ENCODE data around the gene CLEC2A. TPM values are rescaled to one million over a fixed set of nuclear protein-coding genes. Genes with fewer than 3 reads are reported as not detected.
"Not testable (repeated sequence)": the region's sequence is repeated elsewhere in the genome, so short reads cannot be mapped to it uniquely, and the experiment has no call there.

Gene CLEC2A
- 0.21 TPM for polyA plus RNA-seq (2013, experiment 1 of 2)
- 0.18 TPM for polyA plus RNA-seq (2013, experiment 2 of 2)

GRCh38 chr12:9932270-9932669, at the start of gene CLEC2A:
Gene CLEC2A, minus strand, starts transcription at chr12:9932370. Its CDS starts 41 bp downstream, at chr12:9932329.
- Histone ChIP-seq H3K9me3 (replicated peaks in 1 of 2; ENCODE audit: control insufficient read depth in 2 of 2, insufficient read depth in 1 of 2, low read depth in 1 of 2, low read length in 2 of 2) (no peaks in the 10 kb centered on the region), H2BK12ac (ENCODE audit: low read length) (no peak within 1 kb of the TSS), H2BK120ac (ENCODE audit: low read depth, low read length) (no peak within 1 kb of the TSS), H2BK15ac (ENCODE audit: low read length) (no peak within 1 kb of the TSS), H3K4ac (ENCODE audit: low read length) (no peak within 1 kb of the TSS), H3K9ac (ENCODE audit: low read depth, low read length, poor library complexity) (no peak within 1 kb of the TSS), H3K14ac (ENCODE audit: low read length) (no peak within 1 kb of the TSS), H3K4me3 (ENCODE audit: low read length in 2 of 2) (no peak within 1 kb of the TSS), H2AFZ (ENCODE audit: low read length) (no peak within 1 kb of the TSS), H4K91ac (ENCODE audit: low read depth, low read length, poor library complexity) (no peak within 1 kb of the TSS), H3K23ac (ENCODE audit: low read depth, low read length, poor library complexity) (no peak within 1 kb of the TSS), H2BK5ac (ENCODE audit: low read length) (no peak within 1 kb of the TSS), H3K36me3 (replicated peaks in 1 of 2; ENCODE audit: control insufficient read depth in 2 of 2, insufficient read depth in 2 of 2, low read length in 2 of 2) (no peaks in the 10 kb centered on the region), H3K4me1 (ENCODE audit: control insufficient read depth in 2 of 2, insufficient read depth in 1 of 2, low read depth in 1 of 2, low read length in 2 of 2) (no peaks in the 10 kb centered on the region), H3K79me1 (ENCODE audit: low read depth, low read length) (no peaks in the 10 kb centered on the region), H2AK5ac (ENCODE audit: low read depth, low read length) (no peak within 1 kb of the TSS), H3K27me3 (ENCODE audit: control insufficient read depth in 3 of 3, insufficient read depth in 3 of 3, low read depth in 1 of 3, low read length in 3 of 3) (no peaks in the 10 kb centered on the region), H4K8ac (ENCODE audit: low read depth, low read length) (no peak within 1 kb of the TSS), H3K27ac (replicated peaks; ENCODE audit: low read length) (no peak within 1 kb of the TSS), H3K4me2 (ENCODE audit: insufficient read depth, low read length, poor library complexity, severe bottlenecking) (no peak within 1 kb of the TSS), H3K18ac (ENCODE audit: low read length) (no peak within 1 kb of the TSS)
- DNase-seq (ENCODE audit: low spot score) = no peak
- WGBS, 2 donors (ENCODE audit: extremely low coverage in 2 of 2, insufficient read length in 2 of 2, insufficient replicate concordance in 1 of 2) = no CpG with 5 or more reads among the region's 6 CpGs

GRCh38 chr12:9980126-9980525, 48.0 kb upstream of the CLEC2A start:
- no peak for DNase-seq (ENCODE audit: low spot score)
- WGBS, 2 donors (ENCODE audit: extremely low coverage in 2 of 2, insufficient read length in 2 of 2, insufficient replicate concordance in 1 of 2) = no CpG with 5 or more reads among the region's 3 CpGs
- H3K9me3 ChIP-seq (replicated peaks in 1 of 2; ENCODE audit: control insufficient read depth in 2 of 2, insufficient read depth in 1 of 2, low read depth in 1 of 2, low read length in 2 of 2) = peaks cover 0 to 6% of the 10 kb centered on the region in 2 donors
- H3K18ac ChIP-seq (ENCODE audit: low read length) = no peak overlapping the region
- H3K36me3 ChIP-seq (replicated peaks in 1 of 2; ENCODE audit: control insufficient read depth in 2 of 2, insufficient read depth in 2 of 2, low read length in 2 of 2) = no peaks in the 10 kb centered on the region
- H3K4ac ChIP-seq (ENCODE audit: low read length) = no peak overlapping the region
- no peak overlapping the region for H2BK120ac ChIP-seq (ENCODE audit: low read depth, low read length)
- no peak overlapping the region for H3K9ac ChIP-seq (ENCODE audit: low read depth, low read length, poor library complexity)
- H3K4me2 ChIP-seq (ENCODE audit: insufficient read depth, low read length, poor library complexity, severe bottlenecking) = no peak overlapping the region
- no peak overlapping the region for H2BK12ac ChIP-seq (ENCODE audit: low read length)
- H2BK5ac ChIP-seq (ENCODE audit: low read length) = no peak overlapping the region
- H4K91ac ChIP-seq (ENCODE audit: low read depth, low read length, poor library complexity) = no peak overlapping the region
- no peak overlapping the region for H2BK15ac ChIP-seq (ENCODE audit: low read length)
- H3K23ac ChIP-seq (ENCODE audit: low read depth, low read length, poor library complexity) = no peak overlapping the region
- no peaks in the 10 kb centered on the region for H3K79me1 ChIP-seq (ENCODE audit: low read depth, low read length)
- no peak overlapping the region for H2AFZ ChIP-seq (ENCODE audit: low read length)
- no peaks in the 10 kb centered on the region for H3K4me1 ChIP-seq (ENCODE audit: control insufficient read depth in 2 of 2, insufficient read depth in 1 of 2, low read depth in 1 of 2, low read length in 2 of 2)
- H4K8ac ChIP-seq (ENCODE audit: low read depth, low read length) = no peak overlapping the region
- H3K14ac ChIP-seq (ENCODE audit: low read length) = no peak overlapping the region
- H3K4me3 ChIP-seq (ENCODE audit: low read length in 2 of 2) = no peak overlapping the region
- no peaks in the 10 kb centered on the region for H3K27me3 ChIP-seq (ENCODE audit: control insufficient read depth in 3 of 3, insufficient read depth in 3 of 3, low read depth in 1 of 3, low read length in 3 of 3)
- no peak overlapping the region for H3K27ac ChIP-seq (replicated peaks; ENCODE audit: low read length)
- H2AK5ac ChIP-seq (ENCODE audit: low read depth, low read length) = no peak overlapping the region

DNA sequence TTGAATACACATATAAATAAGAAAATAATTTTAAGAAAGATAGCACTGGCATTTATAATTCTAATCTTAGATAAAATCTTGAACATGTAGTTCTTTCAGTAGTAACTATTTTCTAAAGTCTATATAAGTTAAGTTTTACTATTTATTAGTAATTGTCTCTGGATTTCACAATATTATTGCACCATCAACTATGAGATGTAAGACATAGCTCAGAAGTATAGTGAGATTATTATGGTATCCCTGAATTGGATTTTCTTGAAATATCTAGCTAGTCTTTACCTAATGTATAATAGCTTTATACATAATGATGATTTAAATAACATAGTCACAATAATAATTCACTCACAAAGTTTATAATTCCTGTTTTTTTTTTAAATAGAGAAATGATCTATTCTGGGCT, 45.7 kb upstream of the CLEC2A start:
- no peak overlapping the region for H2BK12ac ChIP-seq (ENCODE audit: low read length)
- no peak overlapping the region for H4K91ac ChIP-seq (ENCODE audit: low read depth, low read length, poor library complexity)
- H3K27ac ChIP-seq (replicated peaks; ENCODE audit: low read length) = no peak overlapping the region
- H3K79me1 ChIP-seq (ENCODE audit: low read depth, low read length) = no peaks in the 10 kb centered on the region
- H4K8ac ChIP-seq (ENCODE audit: low read depth, low read length) = no peak overlapping the region
- no peak for DNase-seq (ENCODE audit: low spot score)
- H2BK5ac ChIP-seq (ENCODE audit: low read length) = no peak overlapping the region
- H3K14ac ChIP-seq (ENCODE audit: low read length) = no peak overlapping the region
- no peak overlapping the region for H2AFZ ChIP-seq (ENCODE audit: low read length)
- H3K9me3 ChIP-seq (replicated peaks in 1 of 2; ENCODE audit: control insufficient read depth in 2 of 2, insufficient read depth in 1 of 2, low read depth in 1 of 2, low read length in 2 of 2) = peaks cover 0 to 6% of the 10 kb centered on the region in 2 donors
- H3K23ac ChIP-seq (ENCODE audit: low read depth, low read length, poor library complexity) = no peak overlapping the region
- H3K36me3 ChIP-seq (replicated peaks in 1 of 2; ENCODE audit: control insufficient read depth in 2 of 2, insufficient read depth in 2 of 2, low read length in 2 of 2) = no peaks in the 10 kb centered on the region
- no peak overlapping the region for H3K9ac ChIP-seq (ENCODE audit: low read depth, low read length, poor library complexity)
- no peak overlapping the region for H2BK120ac ChIP-seq (ENCODE audit: low read depth, low read length)
- no peak overlapping the region for H3K18ac ChIP-seq (ENCODE audit: low read length)
- H2AK5ac ChIP-seq (ENCODE audit: low read depth, low read length) = no peak overlapping the region
- no peaks in the 10 kb centered on the region for H3K4me1 ChIP-seq (ENCODE audit: control insufficient read depth in 2 of 2, insufficient read depth in 1 of 2, low read depth in 1 of 2, low read length in 2 of 2)
- H3K4me3 ChIP-seq (ENCODE audit: low read length in 2 of 2) = no peak overlapping the region
- no peak overlapping the region for H3K4me2 ChIP-seq (ENCODE audit: insufficient read depth, low read length, poor library complexity, severe bottlenecking)
- no peaks in the 10 kb centered on the region for H3K27me3 ChIP-seq (ENCODE audit: control insufficient read depth in 3 of 3, insufficient read depth in 3 of 3, low read depth in 1 of 3, low read length in 3 of 3)
- no peak overlapping the region for H2BK15ac ChIP-seq (ENCODE audit: low read length)
- no peak overlapping the region for H3K4ac ChIP-seq (ENCODE audit: low read length)

- not testable (repeated sequence) for H3K36me3 ChIP-seq (replicated peaks in 1 of 2; ENCODE audit: control insufficient read depth in 2 of 2, insufficient read depth in 2 of 2, low read length in 2 of 2); H3K14ac ChIP-seq (ENCODE audit: low read length); DNase-seq (ENCODE audit: low spot score); H3K4me1 ChIP-seq (ENCODE audit: control insufficient read depth in 2 of 2, insufficient read depth in 1 of 2, low read depth in 1 of 2, low read length in 2 of 2); H3K27me3 ChIP-seq (ENCODE audit: control insufficient read depth in 3 of 3, insufficient read depth in 3 of 3, low read depth in 1 of 3, low read length in 3 of 3); H3K4me3 ChIP-seq (ENCODE audit: low read length in 2 of 2); H2BK5ac ChIP-seq (ENCODE audit: low read length); H3K18ac ChIP-seq (ENCODE audit: low read length); H2AK5ac ChIP-seq (ENCODE audit: low read depth, low read length); H2BK15ac ChIP-seq (ENCODE audit: low read length); H4K8ac ChIP-seq (ENCODE audit: low read depth, low read length); H4K91ac ChIP-seq (ENCODE audit: low read depth, low read length, poor library complexity); H3K4me2 ChIP-seq (ENCODE audit: insufficient read depth, low read length, poor library complexity, severe bottlenecking); H3K4ac ChIP-seq (ENCODE audit: low read length); H2BK120ac ChIP-seq (ENCODE audit: low read depth, low read length); H3K79me1 ChIP-seq (ENCODE audit: low read depth, low read length); H3K27ac ChIP-seq (replicated peaks; ENCODE audit: low read length); H3K23ac ChIP-seq (ENCODE audit: low read depth, low read length, poor library complexity); H2BK12ac ChIP-seq (ENCODE audit: low read length); H2AFZ ChIP-seq (ENCODE audit: low read length); H3K9ac ChIP-seq (ENCODE audit: low read depth, low read length, poor library complexity); H3K9me3 ChIP-seq (replicated peaks in 1 of 2; ENCODE audit: control insufficient read depth in 2 of 2, insufficient read depth in 1 of 2, low read depth in 1 of 2, low read length in 2 of 2)
- WGBS, 2 donors (ENCODE audit: extremely low coverage in 2 of 2, insufficient read length in 2 of 2, insufficient replicate concordance in 1 of 2) = no CpG with 5 or more reads among the region's 5 CpGs
These were observed 44.5 kb upstream of the CLEC2A start for GRCh38 chr12:9976626-9977025.

Measured in neuronal stem cell (in vitro differentiated cells).